ENCODE results near the gene PMFBP1. TPM values are rescaled to one million over a fixed set of nuclear protein-coding genes. Genes with fewer than 3 reads are reported as not detected.

Gene PMFBP1
- polyA plus RNA-seq: 0.27 and 1.5 TPM in 2 replicates

GRCh38 chr16:72172105-72173034, at the start of gene PMFBP1:
TSS of gene PMFBP1 (minus strand) at chr16:72172155. CDS start at chr16:72171208, 947 bp downstream.

GRCh38 chr16:72093448-72094265, 78.3 kb downstream of the PMFBP1 start, which contains the start of the genes DHX38 and TXNL4B:
TSS of gene DHX38 (plus strand) at chr16:72093847. CDS start at chr16:72096158, 2,311 bp downstream.
TSS of gene TXNL4B (minus strand) at chr16:72093620. CDS start at chr16:72090749, 2,871 bp downstream.

Other genes with a start within 250 kb of the PMFBP1 start
- not detected in 2 replicates for gene PKD1L3, start 171.8 kb downstream of the PMFBP1 start, polyA plus RNA-seq
- 2.1 and 3.3 TPM in 2 replicates for gene DHODH, start 163.4 kb downstream of the PMFBP1 start, polyA plus RNA-seq
- gene HP, start 117.7 kb downstream of the PMFBP1 start, polyA plus RNA-seq: 0.31 TPM in 1 of 2 replicates, not detected in the other
- gene HPR, start 108.9 kb downstream of the PMFBP1 start, polyA plus RNA-seq: 2.5 and 4.0 TPM in 2 replicates
- 8.7 and 14.4 TPM in 2 replicates for gene TXNL4B, start 78.5 kb downstream of the PMFBP1 start, polyA plus RNA-seq
- 5.8 and 9.3 TPM in 2 replicates for gene DHX38, start 78.3 kb downstream of the PMFBP1 start, polyA plus RNA-seq